Eye (tissue), 1 donor: ENCODE measurements around the gene SVEP1.
"Not testable (repeated sequence)": the region's sequence is repeated elsewhere in the genome, so short reads cannot be mapped to it uniquely, and the experiment has no call there.

Source experiments
- DNase-seq: peaks from one replicate; pipeline ENCODE4 v3.0.0-alpha.2; 2015

The SVEP1 gene

GRCh38 chr9:110579034-110579861 lies at the start of gene SVEP1:
SVEP1 (minus strand) TSS chr9:110579741; CDS start chr9:110579543, 198 bp downstream.
- DNase-seq = peak; percentile 83

DNA sequence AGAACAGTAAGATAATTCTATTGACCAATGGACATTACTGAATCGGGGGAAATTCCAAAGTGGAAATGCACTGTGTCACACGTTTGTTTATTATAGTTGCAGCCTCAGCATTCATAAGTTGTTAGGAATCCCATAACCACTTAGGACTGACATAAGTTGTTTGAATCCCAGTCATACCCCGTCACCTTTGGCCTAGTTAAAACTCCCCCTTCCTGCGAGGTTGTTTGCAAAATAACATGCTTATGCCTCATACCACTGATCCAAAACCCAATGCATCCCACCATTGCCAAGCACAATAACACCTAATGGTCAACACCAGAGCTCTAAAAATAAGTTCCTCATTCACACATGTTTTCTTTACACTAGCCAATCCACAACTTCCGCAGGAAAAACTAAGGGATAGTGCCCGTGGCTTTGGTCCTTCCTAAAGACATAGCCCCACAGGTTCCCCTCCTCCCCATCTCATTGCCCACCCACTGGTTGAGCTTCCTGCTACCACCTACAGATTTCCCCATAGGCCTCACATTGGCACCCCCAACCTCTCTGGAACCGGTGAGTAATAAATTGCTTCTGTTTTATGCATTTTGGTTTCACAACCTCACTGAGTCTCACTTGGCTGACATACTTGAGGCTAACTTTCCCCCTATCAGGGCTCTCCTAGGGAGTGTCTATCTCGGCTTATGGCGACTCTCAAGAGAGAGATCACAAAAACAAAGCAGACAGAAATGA lies 46.7 kb upstream of the SVEP1 start:
- no peak for DNase-seq

DNA sequence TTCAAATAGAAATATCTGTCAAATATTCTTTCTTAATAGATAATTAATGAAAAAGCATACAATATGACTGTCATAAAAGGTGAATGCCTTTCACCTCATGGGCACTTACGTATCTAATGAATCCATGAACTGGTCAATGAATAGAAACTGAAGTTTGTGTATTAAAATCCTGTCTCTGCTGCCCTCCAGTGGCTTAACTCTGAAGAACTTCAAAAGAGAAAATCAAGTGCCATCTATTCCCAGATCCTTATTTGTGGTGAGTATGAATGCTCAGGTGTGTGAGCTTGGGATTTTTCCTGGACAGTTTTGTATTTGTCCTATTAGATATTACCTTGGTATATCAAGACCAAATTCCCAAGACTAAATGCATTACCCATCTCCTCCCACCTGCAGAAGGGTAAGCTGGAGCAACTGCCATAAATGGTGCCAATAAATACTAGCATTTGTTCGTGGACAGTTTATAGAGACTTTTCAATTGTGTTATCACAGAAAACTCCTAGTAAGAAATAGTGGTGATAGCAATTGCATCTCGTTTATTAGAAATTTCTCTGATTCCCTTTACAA lies 44.0 kb upstream of the SVEP1 start:
- DNase-seq = peak; percentile 89

DNA sequence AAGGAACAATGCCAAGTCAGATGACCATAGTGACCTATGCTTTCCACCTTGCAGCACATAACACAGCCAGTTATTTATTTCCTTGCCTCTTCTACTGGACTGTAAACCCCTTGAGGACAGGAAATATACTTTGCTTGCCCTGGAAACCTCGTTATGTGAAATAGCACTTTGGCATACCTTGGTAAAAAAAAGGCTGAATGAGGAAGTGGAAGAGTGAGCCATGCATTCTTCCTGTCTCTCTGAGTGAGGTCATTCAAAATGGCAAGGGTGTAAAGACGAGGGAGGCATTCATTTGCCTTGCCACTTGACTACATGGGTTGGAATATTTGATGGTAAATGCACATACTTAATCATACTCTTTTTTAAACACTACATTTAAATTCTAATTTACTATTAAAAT lies 42.8 kb upstream of the SVEP1 start:
- DNase-seq = no peak

- peak; percentile 37 for DNase-seq
Observed at GRCh38 chr9:110620726-110621125, 41.2 kb upstream of the SVEP1 start.

- no peak for DNase-seq
Observed at GRCh38 chr9:110619831-110620230, 40.3 kb upstream of the SVEP1 start.

GRCh38 chr9:110615498-110615897 lies 36.0 kb upstream of the SVEP1 start:
- DNase-seq = no peak

GRCh38 chr9:110614576-110614975 lies 35.0 kb upstream of the SVEP1 start:
- DNase-seq = not testable (repeated sequence)

GRCh38 chr9:110606179-110606790 lies 26.7 kb upstream of the SVEP1 start:
- DNase-seq = no peak

GRCh38 chr9:110605565-110605964 lies 26.0 kb upstream of the SVEP1 start:
- no peak for DNase-seq

GRCh38 chr9:110604171-110604601 lies 24.6 kb upstream of the SVEP1 start:
- no peak for DNase-seq

DNA sequence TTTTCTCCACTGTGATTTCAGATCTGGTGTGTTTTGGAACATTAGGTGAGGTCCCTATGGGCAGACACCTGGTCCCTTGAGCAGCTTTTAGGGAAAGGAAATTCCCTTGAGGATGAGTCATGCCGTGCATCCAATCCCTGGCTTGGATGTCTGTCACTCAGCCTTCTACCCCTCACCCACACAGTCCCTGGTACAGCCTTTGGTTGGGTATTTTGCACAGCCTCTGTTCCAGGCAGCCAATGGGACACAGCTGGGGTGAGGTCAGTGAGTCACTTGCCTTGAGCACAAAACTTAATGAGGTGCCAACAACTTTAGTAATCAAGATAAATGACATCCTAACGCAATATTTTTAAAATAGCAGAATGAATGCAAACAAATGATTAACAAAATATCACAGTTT lies 22.7 kb upstream of the SVEP1 start:
- DNase-seq = no peak

- DNase-seq = no peak
Observed at GRCh38 chr9:110601098-110601497, 21.6 kb upstream of the SVEP1 start.

DNA sequence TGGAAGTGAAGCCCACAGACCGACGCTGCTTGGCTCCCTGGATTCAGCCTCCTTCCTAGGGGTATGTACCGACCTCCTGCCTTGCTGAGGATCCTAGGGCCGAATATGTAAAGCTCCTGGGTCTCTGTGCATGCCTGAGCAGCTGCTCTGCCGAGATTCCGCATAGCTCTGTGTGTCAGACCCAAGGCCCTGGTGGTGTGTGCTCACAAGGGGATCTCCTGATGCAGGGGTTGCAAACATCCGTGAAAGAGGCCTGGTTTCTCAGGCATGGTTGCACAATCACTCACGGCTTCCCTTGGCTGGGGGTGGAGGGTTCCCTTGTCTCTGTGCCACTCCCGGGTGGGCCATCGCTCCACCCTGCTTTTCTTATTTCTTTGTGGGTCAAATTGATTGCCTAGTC lies 19.9 kb upstream of the SVEP1 start:
- peak; percentile 44 for DNase-seq

GRCh38 chr9:110592044-110592830 lies 12.7 kb upstream of the SVEP1 start:
- DNase-seq = no peak

GRCh38 chr9:110591526-110591925 lies 12.0 kb upstream of the SVEP1 start:
- no peak for DNase-seq

DNA sequence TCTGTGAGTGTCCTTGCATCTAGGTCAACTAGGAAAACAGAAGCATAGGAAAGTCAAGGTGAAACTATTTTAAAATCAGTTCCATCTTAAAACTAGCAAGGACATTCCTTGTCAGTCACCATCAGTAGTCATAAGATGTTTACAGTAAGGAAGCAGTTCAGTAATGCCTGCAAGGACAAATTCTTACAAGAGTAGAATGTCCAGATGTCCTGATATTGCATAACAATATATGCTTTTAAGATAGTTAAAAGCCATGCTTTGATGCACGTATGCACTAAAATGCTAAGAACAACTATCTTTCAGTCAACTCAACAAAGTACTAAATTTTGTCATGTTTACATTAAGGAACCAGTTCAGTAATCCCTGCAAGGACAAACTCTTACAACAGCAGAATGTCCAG lies 11.3 kb upstream of the SVEP1 start:
- DNase-seq = no peak

GRCh38 chr9:110588296-110588695 lies 8.8 kb upstream of the SVEP1 start:
- DNase-seq = no peak

GRCh38 chr9:110583237-110583636 lies 3.7 kb upstream of the SVEP1 start:
- DNase-seq = no peak

GRCh38 chr9:110582156-110582555 lies 2.6 kb upstream of the SVEP1 start:
- no peak for DNase-seq

- no peak for DNase-seq
Observed at GRCh38 chr9:110580850-110581249, 1.3 kb upstream of the SVEP1 start.

- peak; percentile 91 for DNase-seq
Observed at GRCh38 chr9:110579862-110580219, 300 bp upstream of the SVEP1 start.

GRCh38 chr9:110578575-110579033 lies 937 bp downstream of the SVEP1 start:
- no peak for DNase-seq
